HG02840 (cell line): ENCODE data around the gene C1QTNF12.

Experiments
- ATAC-seq: cut with Tn5 transposase; IDR thresholded peaks from one replicate; pipeline ENCODE4 v1.9.1; 2021; ENCODE audit warnings: mild to moderate bottlenecking, moderate library complexity, moderate number of reproducible peaks; ENCODE audit not compliant: unreplicated experiment, low FRiP score

C1QTNF12 gene

GRCh38 chr1:1282998-1283397 lies 36.5 kb upstream of the C1QTNF12 start:
- no peak for ATAC-seq

GRCh38 chr1:1281533-1282321 lies 35.2 kb upstream of the C1QTNF12 start:
- ATAC-seq, result no peak

DNA sequence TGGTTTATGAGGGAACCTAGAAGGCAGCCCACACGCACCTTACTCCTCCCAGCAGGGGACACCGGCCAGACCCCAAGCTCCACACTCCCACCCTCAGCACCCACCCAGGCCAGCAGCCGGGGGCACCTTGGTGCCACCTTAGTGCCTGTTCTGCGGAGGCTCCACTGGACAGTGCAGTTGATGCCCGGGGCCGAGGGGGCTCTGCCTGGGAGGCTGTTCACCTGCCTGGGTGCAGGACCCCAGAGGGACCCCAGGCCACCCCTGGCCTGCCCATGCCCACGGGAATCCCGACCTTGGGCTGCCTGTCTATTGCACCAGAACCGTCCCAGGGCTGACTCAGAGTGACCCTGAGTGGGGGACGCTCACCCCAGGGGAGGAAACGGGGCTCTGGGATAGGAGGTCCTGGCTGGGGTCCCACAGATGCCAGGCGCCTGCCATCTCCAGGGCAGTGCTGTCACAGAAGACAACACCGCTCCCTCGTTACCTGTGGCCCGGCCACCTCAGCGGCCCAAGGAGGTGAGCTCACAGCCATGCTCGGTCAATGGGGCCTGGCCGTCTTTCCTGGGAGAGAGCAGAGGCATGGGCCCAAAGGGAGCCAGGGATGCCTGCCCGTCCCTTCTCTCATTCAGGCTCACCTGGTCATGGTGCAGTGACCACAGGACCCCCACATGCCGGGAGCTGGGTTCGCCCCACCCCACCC lies 34.4 kb upstream of the C1QTNF12 start:
- ATAC-seq, result no peak

GRCh38 chr1:1279028-1279427 lies 32.5 kb upstream of the C1QTNF12 start:
- ATAC-seq, result no peak

DNA sequence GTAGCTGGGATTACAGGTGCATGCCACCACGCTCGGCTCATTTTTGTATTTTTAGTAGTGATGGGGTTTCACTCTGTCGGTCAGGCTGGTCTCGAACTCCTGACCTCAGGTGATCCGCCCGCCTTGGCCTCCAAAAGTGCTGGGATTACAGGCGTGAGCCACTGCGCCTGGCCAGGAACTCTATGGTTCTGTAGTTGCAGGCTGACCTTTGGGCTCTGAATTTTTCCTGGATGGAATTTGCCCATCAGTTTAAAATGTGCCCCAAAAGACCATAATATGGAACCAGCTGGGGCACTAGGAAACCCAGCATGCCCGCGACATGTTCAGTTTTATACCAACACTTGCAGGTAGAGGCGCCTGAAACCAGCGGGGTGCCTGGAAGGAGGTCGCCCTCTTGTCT lies 32.1 kb upstream of the C1QTNF12 start:
- no peak for ATAC-seq

DNA sequence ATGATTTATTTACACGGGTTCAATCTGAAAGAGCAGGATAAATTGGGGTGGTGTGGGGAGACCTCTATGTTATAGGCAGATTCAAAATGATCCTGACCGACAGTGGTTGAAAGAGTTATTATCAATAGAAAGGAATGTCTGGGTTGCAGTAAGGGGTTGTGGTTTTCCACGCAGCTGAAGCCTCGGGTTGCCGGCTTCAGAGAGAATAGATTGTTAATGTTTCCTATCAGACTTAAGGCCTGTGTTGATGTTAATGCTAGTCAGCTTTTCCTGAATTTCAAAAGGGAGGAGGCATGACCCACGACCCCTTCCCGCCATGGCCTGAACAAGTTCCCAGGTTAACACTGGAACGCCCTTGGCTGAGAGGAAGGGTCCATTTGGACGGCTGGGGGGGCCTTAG lies 29.3 kb upstream of the C1QTNF12 start:
- no peak for ATAC-seq

- no peak for ATAC-seq
These were observed 28.5 kb upstream of the C1QTNF12 start for GRCh38 chr1:1274931-1275431.

- ATAC-seq, result peak; percentile 27
These were observed 27.9 kb upstream of the C1QTNF12 start for GRCh38 chr1:1274299-1274930.

DNA sequence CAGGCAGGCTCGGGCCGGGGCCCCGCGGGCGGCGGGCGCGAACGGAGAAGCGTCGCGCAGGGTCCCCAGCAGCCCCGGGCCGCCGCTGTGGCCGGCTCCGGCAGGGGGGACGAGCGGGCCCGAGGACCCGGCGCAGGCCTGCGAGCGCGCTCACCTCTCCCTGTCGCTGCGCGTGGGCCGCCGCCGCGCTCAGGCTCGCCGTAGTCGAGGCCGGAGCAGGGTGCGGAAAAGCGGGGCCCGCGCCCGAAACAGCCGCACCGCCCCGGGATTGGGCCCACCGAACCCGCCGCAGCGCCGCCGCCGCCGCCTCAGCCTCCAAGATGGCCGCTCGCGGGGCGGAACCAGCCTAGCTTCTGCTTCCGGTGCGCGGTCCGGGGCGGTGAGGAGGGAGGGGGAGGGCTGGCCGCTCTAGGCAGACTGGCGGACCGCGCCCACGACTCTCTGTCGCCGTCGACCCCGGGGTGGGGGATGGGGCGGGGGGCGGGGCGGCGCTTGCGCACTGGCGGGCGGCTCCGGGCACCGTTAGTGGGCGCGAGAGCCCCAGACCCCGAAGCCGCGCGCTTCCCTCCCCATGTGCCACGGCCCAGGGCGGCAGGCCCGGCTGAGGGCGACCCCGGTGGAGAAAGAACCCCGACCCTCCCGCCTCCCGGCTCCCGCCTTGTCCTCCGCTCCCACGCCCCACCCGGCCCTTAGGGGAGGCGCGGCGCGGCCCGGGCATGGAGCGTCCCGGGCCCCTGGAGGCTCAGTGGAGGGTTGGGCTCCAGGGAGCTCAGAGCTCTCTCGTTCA lies 27.2 kb upstream of the C1QTNF12 start, which contains the start of gene UBE2J2:
Gene UBE2J2, minus strand, starts transcription at position 343 of the 787 bp plus-strand sequence. CDS start 5,862 bp downstream, outside the sequence.
- ATAC-seq, result peak; percentile 76

GRCh38 chr1:1273209-1273511 lies 26.6 kb upstream of the C1QTNF12 start:
- peak; percentile 13 for ATAC-seq

DNA sequence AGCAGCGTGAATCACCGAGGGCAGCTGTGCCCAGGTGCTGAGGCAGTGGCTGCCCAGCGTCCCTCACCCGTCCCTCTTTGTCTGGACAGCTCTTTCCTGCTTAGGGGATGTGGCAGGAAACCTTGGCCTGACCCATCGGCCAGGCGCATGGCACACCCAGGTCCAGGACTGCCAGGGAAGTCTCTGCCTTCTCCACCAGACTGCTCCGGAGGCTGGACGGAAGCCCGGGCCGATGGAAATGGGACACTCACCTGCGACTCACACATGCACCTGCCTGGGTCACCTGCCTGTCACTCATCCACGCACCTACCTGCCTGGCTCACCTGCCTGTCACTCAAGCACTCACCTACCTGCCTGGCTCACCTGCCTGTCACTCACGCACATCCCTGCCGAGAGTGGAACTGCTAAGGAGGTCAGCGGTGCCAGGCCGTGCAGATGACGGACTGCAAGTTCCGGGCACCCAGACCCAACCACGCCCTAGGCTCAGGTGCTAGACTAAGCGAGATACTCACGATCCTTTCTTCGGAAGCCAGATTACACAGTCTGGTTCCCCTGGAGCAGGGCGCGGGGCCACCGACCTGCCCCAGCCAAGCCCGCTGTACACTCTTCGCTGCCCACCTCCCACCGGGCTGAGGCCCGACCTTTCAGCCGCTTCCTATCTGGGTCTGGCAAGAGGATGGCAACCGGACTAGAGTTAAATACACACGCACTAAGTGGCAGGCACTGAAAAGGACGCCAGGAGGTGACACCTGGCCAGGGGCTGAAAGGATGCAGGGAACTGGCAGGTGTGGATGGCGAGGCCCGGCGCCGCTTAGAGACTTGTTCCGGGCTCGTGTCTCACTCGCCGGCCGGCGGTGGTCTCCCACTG lies 26.1 kb upstream of the C1QTNF12 start:
- no peak for ATAC-seq

DNA sequence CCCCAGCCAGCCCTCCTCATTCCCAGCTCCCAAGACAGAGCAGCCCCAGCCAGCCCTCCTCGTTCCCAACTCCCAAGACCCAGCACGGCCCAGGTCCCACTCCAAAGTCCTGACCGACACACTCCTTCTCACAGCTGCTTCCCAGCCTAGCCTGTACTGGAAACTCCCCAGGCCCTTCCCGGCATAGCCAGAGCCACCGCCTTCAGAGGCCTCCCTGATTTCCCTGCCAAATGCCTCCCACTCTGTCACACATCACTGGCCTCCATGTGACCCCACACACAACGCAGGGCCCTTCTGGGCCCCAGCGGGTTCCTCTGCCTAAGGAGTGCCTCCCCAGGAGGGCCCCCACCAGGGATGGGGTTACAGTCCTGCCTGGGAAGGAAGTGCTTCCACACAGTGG lies 24.3 kb upstream of the C1QTNF12 start:
- no peak for ATAC-seq

DNA sequence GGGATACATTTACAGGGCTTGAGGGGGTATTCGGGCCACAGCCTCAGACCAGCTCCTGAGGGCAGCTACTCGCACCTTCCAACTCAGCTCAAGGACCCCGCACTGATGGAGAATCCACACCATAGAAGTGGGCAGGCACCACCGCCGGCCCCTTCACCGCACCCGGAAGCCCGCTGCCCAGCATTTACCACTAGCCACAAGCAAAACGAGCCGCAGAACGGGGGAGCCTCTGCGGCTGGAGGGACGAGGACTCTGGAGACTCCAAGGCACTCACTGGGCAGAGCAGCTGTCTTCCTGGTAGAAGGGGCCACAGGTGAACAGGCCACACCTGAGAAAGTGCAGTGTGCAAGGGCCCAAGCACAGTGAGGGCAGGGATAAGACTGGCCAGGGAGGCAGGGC lies 21.8 kb upstream of the C1QTNF12 start:
- ATAC-seq, result no peak

GRCh38 chr1:1267488-1268283 lies 21.2 kb upstream of the C1QTNF12 start:
- no peak for ATAC-seq

- no peak for ATAC-seq
These were observed 18.3 kb upstream of the C1QTNF12 start for GRCh38 chr1:1264868-1265272.

GRCh38 chr1:1264026-1264425 lies 17.5 kb upstream of the C1QTNF12 start:
- no peak for ATAC-seq

- ATAC-seq, result no peak
These were observed 16.2 kb upstream of the C1QTNF12 start for GRCh38 chr1:1262758-1263157.

DNA sequence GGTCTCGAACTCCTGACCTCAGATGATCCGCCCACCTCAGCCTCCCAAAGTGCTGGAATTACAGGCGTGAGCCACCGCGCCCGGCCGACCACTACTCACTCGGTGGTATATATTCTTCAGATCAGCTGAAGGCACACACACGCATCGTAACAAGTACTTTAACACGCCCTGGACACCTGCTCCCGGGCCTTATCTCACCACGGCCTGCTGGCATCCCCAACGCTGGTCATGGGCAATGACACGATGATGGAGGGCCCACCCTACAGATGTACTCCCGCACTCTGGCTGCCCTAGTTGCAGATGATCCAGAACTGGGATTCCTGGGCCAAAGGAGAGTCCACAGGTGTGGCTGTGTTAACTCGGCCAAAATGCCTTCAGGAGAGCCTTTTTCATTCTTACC lies 15.5 kb upstream of the C1QTNF12 start:
- ATAC-seq, result no peak
